Endothelial cell of umbilical vein (primary cell): ENCODE data around the gene ATCAY.

Source experiments
- CTCF ChIP-seq, 2 donors: IDR thresholded peaks; 1 replicate in 1 of 2; 2 replicates in 1 of 2; pipeline ENCODE4 v1.5.1; 2011; ENCODE audit warnings: low read length in 2 of 2, mild to moderate bottlenecking in 2 of 2, moderate library complexity in 2 of 2, control low read depth in 1 of 2, inconsistent platforms in 1 of 2, low read depth in 1 of 2; ENCODE audit not compliant: insufficient read depth in 1 of 2; ENCODE audit errors: extremely low read depth in 1 of 2
- JUN ChIP-seq: IDR thresholded peaks from 2 replicates; pipeline ENCODE4 v1.6.1; 2011; ENCODE audit warnings: borderline replicate concordance, low read depth; ENCODE audit not compliant: insufficient read length, insufficient read depth
- POLR2A ChIP-seq: IDR thresholded peaks from 2 replicates; pipeline ENCODE4 v1.6.1; 2012; ENCODE audit warnings: low read depth, mild to moderate bottlenecking, control low read depth, low read length
- POLR2AphosphoS5 ChIP-seq: IDR thresholded peaks from 2 replicates; pipeline ENCODE4 v1.6.1; 2012; ENCODE audit warnings: low read depth, mild to moderate bottlenecking, control low read depth, low read length, moderate library complexity; ENCODE audit not compliant: insufficient read depth

GRCh38 chr19:3850320-3850972, 30.0 kb upstream of the ATCAY start:
- TF ChIP-seq CTCF (IDR thresholded peaks at IDR 0.05; ENCODE audit: extremely low read depth in 1 of 2, insufficient read depth in 1 of 2, low read depth in 1 of 2, low read length in 2 of 2) (no peak), POLR2AphosphoS5 (no peak), JUN (no peak), POLR2A (no peak)
